VCaP (cell line): ENCODE results near the gene WBP2NL.

Experiments used
- H3K27ac ChIP-seq: fragments of 450-650 bp; 2 replicates; pipeline ENCODE4 v1.5.1; 2017
- CTCF ChIP-seq: fragments of 450-650 bp; conservative IDR thresholded peaks from 2 replicates; pipeline ENCODE4 v1.5.1; 2017; ENCODE audit warnings: mild to moderate bottlenecking, moderate library complexity

The WBP2NL gene

DNA sequence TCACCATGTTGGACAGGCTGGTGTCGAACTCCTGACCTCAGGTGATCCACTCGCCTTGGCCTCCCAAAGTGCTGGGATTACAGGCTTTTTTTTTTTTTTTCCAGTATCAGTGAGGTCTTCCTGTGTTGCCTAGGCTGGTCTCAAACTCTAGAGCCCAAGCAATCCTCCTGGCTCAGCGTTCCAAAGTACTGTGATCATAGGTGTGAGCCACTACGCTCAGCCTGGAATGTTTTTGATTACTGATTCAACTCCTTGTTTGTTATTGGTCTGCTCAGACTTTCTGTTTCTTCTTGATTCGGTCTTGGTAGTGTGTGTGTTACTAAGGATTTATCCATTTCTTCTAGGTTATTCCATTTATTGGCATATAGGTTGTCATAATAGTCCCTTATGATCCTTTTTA lies 40.7 kb downstream of the WBP2NL start:
- no peak overlapping the region for H3K27ac ChIP-seq
- no peak for TF ChIP-seq CTCF

- TF ChIP-seq CTCF: no peak
- H3K27ac ChIP-seq: no peak overlapping the region
Observed at GRCh38 chr22:42041784-42042183, 43.2 kb downstream of the WBP2NL start.

DNA sequence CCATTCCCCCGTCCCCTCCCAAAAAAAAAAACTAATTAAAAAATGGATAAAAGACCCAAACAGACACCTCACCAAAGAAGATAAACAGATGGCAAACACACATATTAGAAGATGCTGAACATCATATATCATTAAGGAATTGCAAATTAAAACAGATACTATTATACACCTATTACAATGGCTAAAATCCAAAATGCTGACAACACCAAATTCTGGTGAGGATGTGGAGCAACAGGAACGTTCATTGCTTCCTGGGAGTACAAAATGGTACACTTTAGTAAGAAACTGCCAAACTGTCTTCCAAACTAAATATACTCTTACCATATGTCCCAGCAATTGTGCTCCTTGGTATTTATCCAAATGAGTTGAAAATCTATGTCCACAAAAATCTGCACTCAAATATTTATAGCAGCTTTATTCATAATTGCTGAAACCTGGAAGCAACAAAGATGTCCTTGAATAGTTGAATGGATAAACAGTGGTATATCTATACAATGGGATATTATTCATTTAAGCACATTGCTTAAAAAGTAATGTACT lies 52.1 kb downstream of the WBP2NL start:
- TF ChIP-seq CTCF: no peak
- H3K27ac ChIP-seq: no peak overlapping the region

- TF ChIP-seq CTCF: no peak
- H3K27ac ChIP-seq: no peak overlapping the region
Observed at GRCh38 chr22:42052765-42053164, 54.2 kb downstream of the WBP2NL start.

GRCh38 chr22:42056757-42057511 lies 58.3 kb downstream of the WBP2NL start:
- TF ChIP-seq CTCF: no peak

GRCh38 chr22:42060489-42060888 lies 61.9 kb downstream of the WBP2NL start:
- no peak overlapping the region for H3K27ac ChIP-seq
- no peak for TF ChIP-seq CTCF

More at GRCh38 chr22:42056757-42057511, 58.3 kb downstream of the WBP2NL start:
- H3K27ac ChIP-seq: no peak overlapping the region

- H3K27ac ChIP-seq: no peak overlapping the region
- TF ChIP-seq CTCF: no peak
Observed at GRCh38 chr22:42061041-42061440, 62.5 kb downstream of the WBP2NL start.
